ENCODE measurements around the gene RNF113B.

RNF113B gene

GRCh38 chr13:98141091-98141490 is 36.0 kb downstream of the RNF113B start:
- DNase-seq (ENCODE audit: low read depth), result no peak

- no peak for DNase-seq (ENCODE audit: low read depth)
These were observed 42.2 kb downstream of the RNF113B start for GRCh38 chr13:98134901-98135300.

GRCh38 chr13:98133946-98134345 is 43.1 kb downstream of the RNF113B start:
- DNase-seq (ENCODE audit: low read depth), result no peak

GRCh38 chr13:98129059-98129746 is 47.9 kb downstream of the RNF113B start:
- peak; percentile 45 for DNase-seq (ENCODE audit: low read depth)
